ENCODE results near the gene SIMC1.
"Not testable (repeated sequence)": the region's sequence is repeated elsewhere in the genome, so short reads cannot be mapped to it uniquely, and the experiment has no call there.

DNA sequence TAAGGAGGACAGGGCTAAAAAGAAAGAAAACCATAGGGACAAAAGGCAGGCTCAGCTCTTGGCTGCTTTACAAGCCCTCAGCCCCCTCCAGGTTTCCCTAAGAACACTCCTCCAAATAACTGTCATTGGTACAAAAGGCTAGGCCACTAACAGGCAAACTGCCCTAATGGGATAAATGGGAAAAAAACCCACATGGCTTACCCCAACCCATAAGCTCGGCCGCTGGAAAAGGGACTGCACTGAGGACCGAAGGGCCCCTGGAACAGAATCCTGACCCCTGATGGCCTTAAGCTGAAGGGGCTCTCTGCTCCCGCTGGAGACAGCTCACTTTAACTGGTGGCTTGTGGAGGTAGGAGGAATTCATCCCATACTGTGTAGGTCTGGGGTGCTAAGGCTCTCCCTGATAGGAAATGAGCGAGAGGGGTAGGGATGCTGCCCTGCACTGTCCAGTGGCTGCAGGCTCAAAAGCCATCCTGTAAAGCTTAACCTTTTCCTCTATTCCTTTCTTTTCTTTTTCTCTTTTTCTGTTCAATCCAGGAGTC, 21.0 kb upstream of the SIMC1 start:
- TF ChIP-seq POLR2AphosphoS5 (IDR thresholded peaks at IDR 0.05; ENCODE audit: low read depth, low read length); TAF1 (IDR thresholded peaks at IDR 0.05; ENCODE audit: low read depth, low read length); PAX5 (IDR thresholded peaks at IDR 0.05; ENCODE audit: insufficient read depth, low read length, severe bottlenecking); POLR2A (IDR thresholded peaks at IDR 0.05; ENCODE audit: low read depth, low read length); SPI1 (IDR thresholded peaks at IDR 0.05; ENCODE audit: low read depth, low read length): not testable (repeated sequence)
